Kidney tubule cell (primary cell): ENCODE measurements around the gene NRXN3.

ENCODE experiments used
- DNase-seq: peaks from one replicate; pipeline ENCODE4 v3.0.0-alpha.2; 2018; ENCODE audit warnings: low spot score

The NRXN3 gene

GRCh38 chr14:79418649-79419415, 1248.7 kb downstream of the NRXN3 start:
- no peak for DNase-seq

DNA sequence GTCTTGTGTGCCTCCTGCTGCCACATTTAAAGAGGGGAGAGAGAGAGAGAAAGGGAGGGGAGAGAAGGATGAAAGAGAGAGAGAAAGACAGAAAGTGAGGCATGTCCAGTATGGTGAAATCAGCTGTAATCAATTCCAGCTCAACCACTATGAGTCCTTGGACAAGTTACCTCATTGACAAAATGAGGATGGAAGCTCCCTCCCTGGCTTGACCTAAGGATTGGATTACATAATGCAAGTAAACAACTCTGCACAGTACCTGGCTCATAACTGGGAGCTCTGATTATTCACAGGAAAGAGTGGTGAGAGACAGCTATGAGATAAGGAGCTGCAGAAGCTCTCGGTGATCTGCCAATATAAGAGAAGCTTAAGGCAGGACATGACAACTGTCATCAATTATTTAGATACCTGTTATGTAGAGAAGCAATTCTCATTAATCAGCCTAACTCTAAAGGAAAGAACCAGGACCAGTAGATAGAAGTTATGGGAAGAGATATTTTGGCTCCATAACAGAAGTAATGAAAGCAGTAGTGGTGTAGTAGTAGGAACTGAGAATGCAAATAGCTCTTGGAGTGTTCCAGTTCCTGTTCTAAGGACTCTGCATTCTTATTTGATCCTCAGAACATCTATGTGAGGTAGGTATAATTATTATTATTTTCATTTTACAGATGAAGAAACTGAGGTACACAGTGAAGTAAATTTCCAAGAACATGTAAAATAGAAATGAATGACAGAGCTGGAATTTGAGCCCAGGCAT, 1249.6 kb downstream of the NRXN3 start:
- no peak for DNase-seq

DNA sequence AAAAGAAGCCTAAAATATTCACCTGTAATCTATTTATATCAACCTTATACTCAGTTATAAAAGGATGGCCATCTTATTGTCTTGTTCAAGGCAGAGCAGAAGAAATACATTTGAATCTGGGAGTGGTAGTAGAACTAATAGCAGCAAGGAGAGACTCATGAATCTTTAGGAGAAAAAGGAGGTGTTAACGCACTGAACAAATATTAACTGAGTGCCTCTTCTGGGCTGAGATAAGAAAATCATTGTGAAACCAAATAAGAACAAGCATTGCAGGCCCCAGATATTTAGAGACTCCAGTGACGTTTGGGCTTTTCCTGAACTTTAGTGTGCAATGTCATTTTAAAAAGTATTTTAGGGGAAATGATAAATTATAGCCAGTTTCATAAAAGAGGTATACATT, 1250.6 kb downstream of the NRXN3 start:
- DNase-seq, result no peak

- no peak for DNase-seq
Measured at GRCh38 chr14:79421811-79422210, 1251.6 kb downstream of the NRXN3 start.

- DNase-seq, result no peak
Measured at GRCh38 chr14:79424462-79424861, 1254.3 kb downstream of the NRXN3 start.

- no peak for DNase-seq
Measured at GRCh38 chr14:79426103-79426755, 1256.1 kb downstream of the NRXN3 start.

DNA sequence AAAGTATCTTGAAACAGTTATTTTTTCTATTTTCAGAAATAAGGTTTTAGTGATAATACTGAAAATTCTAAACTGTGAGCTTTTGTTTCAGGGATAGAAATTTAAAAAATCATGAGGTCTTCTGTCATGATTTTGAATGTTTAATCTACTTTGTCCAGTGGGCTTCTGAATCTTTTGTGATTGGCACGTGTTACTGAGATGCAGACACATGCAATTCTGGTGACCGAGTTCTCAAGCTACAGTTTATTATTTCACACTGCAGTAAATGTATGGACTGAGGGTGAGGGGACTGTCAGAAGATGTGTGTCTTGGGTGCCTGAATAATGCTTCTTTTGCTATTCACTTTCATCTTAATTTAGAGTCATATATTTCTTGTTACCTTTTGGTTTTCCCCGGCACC, 1262.5 kb downstream of the NRXN3 start:
- no peak for DNase-seq

DNA sequence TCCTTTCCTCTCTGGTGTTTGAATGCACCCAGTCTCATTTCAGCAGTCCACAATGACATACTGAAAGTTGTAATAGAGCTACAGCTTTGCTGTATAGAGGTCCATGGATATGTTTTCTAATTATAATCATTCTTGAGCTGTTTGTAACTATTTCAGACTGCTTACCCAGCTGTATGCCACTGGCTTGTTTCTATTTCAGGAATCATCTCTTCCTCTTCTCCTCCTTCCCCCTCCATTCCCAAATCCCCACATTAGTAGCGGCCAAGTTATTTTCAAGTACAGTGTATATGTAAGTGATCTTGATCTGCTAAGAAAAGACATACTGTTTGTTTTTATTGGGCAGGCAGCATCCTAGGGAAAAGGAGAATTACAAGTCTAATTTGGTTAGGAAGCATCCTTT, 1266.2 kb downstream of the NRXN3 start:
- DNase-seq, result no peak

- DNase-seq, result no peak
Measured at GRCh38 chr14:79437951-79438350, 1267.8 kb downstream of the NRXN3 start.

- no peak for DNase-seq
Measured at GRCh38 chr14:79438696-79439342, 1268.6 kb downstream of the NRXN3 start.

- DNase-seq, result no peak
Measured at GRCh38 chr14:79442786-79443185, 1272.6 kb downstream of the NRXN3 start.

DNA sequence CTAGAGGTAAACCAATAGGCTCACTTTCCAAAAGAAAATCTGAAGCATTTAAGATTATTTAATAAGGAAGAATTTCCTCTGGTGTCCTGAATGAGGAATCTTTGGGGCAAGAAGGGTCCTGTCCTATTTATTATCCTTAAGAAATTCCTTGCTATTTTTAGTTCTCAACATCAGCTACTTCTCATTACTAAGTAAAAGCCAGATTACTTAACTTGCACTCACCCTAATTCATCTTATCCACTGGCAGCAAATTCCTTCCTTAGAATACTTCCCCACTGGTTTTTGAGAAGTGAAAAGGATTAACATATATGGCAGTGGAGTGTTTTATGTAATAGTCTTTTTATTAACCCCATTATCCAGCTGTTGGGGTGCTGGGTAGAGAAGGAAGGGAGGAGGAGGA, 1273.4 kb downstream of the NRXN3 start:
- no peak for DNase-seq

- DNase-seq, result no peak
Measured at GRCh38 chr14:79448960-79449359, 1278.8 kb downstream of the NRXN3 start.

DNA sequence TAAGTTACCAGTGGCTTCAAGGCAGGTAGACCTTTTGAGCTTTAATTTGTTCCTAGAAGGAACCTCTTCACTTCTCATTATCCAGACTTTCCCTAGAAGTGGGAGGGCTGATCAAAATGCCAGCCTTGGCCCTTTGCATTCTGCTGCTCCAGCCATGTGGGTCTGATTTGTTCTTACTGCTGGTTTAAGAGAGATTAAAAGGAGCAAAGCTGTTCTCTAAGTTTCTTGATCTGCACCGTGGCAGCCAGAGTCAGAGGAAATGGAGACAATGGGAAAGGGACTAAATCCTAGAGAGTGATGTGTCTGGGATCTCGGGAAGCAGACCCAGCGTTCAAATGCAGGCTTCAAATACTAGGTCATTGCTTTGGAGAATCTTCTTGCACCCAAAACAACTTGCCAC, 1281.4 kb downstream of the NRXN3 start:
- DNase-seq, result no peak

DNA sequence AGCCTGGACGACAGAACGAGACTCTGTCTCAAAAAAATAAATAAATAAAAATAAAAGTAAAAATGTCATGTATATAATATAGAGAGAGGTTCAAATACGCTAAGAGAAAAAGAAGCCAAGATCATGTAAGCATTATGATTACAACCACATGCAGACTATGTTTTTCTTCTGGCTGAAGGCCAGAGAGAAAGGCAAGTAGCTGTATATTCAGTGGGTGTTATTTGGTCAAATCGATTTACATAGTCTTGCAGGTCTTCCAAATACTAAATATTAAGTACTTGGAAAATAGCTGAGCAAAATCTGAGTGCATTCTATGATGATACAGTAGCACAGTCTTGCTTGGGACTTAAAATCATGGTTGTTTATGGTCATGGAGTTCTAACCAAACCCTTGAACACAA, 1283.1 kb downstream of the NRXN3 start:
- no peak for DNase-seq

- DNase-seq, result no peak
Measured at GRCh38 chr14:79464468-79464867, 1294.3 kb downstream of the NRXN3 start.

GRCh38 chr14:79465651-79466050, 1295.5 kb downstream of the NRXN3 start:
- DNase-seq, result no peak

DNA sequence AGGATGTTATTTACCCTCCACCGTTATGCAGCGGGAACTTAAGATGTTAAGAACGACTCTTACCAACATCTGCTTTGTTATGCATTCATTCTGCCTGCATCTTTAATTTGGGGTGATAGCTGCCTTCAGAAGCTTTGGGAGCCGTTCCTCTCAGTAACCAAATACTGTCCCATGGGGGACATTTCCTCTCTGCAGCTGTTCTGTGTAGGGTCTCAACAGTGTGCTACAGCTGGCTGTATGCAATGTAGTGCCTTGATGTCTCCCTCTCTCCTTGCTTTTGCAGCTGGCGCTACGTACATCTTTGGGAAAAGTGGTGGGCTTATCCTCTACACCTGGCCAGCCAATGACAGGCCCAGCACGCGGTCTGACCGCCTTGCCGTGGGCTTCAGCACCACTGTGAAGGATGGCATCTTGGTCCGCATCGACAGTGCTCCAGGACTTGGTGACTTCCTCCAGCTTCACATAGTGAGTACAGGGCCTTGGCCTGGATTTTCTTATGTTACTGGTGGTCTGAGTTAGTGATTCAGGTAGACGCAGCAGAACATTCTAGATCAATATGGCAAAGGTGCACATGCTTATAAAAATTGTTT, 1296.9 kb downstream of the NRXN3 start:
- no peak for DNase-seq

DNA sequence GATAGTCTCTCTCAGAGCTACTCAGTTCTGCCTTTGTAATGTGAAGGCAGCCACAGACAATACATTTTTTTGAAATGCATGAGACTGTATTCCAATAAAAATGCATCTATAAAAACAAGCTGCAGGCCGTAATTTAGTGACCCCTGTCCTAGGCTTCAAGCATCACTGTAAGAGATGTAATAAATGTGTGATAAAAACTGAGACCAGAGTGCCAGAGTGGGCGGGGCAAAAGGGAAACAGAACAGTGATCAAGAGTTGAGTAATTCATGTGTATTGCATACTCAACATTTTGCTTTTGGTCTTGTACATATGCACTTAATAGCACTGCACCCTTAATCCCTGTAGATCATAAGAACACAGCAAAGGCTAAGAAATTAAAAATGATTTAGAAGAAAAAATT, 1297.7 kb downstream of the NRXN3 start:
- DNase-seq, result no peak

GRCh38 chr14:79468486-79468885, 1298.3 kb downstream of the NRXN3 start:
- DNase-seq, result peak; percentile 10

DNA sequence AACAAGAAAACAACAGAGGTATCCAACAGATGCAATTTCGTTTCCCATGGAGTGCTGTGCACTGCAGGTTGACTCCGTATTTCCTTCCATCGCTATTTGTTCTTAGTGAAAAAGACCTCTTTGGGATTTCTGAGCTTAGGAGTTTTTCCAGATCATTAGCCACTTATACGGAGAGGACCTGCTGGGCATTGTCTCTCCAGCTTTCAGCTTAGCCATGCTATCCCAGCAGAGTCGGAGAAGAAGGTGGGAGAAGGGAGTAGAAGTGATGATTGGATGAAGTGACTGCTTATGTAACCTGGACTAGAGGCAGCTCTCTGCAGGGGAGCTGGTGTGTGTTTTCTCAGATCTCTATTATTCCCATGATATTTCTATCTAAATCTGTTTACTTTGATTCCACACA, 1303.5 kb downstream of the NRXN3 start:
- DNase-seq, result no peak

- DNase-seq, result no peak
Measured at GRCh38 chr14:79475887-79476532, 1305.8 kb downstream of the NRXN3 start.
